AG04450 (cell line): ENCODE measurements around the gene ZBTB1. TPM values are rescaled to one million over a fixed set of nuclear protein-coding genes. Genes with fewer than 3 reads are reported as not detected.
A peak's percentile ranks its signal among the peaks of the same experiment; 100 is the strongest.

ENCODE experiments used
- CTCF ChIA-PET: fragments of 300-600, 350-600 bp; formaldehyde crosslinking; extraction: SDS; loops from one replicate; lab custom pipeline; 2022; ENCODE audit warnings: antibody characterized with exemption, inconsistent platforms; lab: Charles Lee
- POLR2A ChIA-PET: fragments of 350-600 bp; formaldehyde crosslinking; extraction: SDS; loops from one replicate; lab custom pipeline; 2021; ENCODE audit warnings: antibody characterized with exemption, inconsistent platforms; lab: Yijun Ruan, JAX
- DNase-seq: peaks from one replicate; pipeline ENCODE4 v3.0.0-alpha.2; 2011; ENCODE audit warnings: low read depth, low spot score
- H3K27ac ChIP-seq: one replicate; pipeline ENCODE4 v1.5.1; 2012; ENCODE audit warnings: low read depth, low read length, control low read depth
- H3K27me3 ChIP-seq: one replicate; pipeline ENCODE4 v1.6.0; 2012; ENCODE audit warnings: low read length; ENCODE audit not compliant: control insufficient read depth, insufficient read depth
- H3K4me3 ChIP-seq: 2 replicates; pipeline ENCODE4 v1.5.1; 2011; ENCODE audit warnings: mild to moderate bottlenecking, low read depth, low read length, control low read depth
- H3K9me3 ChIP-seq: 2 replicates; pipeline ENCODE4 v1.5.1; 2012; ENCODE audit warnings: low read length; ENCODE audit not compliant: control insufficient read depth, insufficient read depth
- polyA plus RNA-seq: library from polyadenylated mRNA; depleted of rRNA; stranded (reverse); fragments of >200 nt; gene quantifications from 2 replicates; pipeline ENCODE4 v1.2.3, GENCODE V29; 2011
- TF ChIP-seq, protein P1 (sequence below): IDR thresholded peaks from 2 replicates; pipeline ENCODE4 v1.5.1; 2011; ENCODE audit warnings: low read depth, low read length, control low read depth, inconsistent platforms

ZBTB1 gene
- polyA plus RNA-seq, 1 experiment: 42.1 TPM

DNA sequence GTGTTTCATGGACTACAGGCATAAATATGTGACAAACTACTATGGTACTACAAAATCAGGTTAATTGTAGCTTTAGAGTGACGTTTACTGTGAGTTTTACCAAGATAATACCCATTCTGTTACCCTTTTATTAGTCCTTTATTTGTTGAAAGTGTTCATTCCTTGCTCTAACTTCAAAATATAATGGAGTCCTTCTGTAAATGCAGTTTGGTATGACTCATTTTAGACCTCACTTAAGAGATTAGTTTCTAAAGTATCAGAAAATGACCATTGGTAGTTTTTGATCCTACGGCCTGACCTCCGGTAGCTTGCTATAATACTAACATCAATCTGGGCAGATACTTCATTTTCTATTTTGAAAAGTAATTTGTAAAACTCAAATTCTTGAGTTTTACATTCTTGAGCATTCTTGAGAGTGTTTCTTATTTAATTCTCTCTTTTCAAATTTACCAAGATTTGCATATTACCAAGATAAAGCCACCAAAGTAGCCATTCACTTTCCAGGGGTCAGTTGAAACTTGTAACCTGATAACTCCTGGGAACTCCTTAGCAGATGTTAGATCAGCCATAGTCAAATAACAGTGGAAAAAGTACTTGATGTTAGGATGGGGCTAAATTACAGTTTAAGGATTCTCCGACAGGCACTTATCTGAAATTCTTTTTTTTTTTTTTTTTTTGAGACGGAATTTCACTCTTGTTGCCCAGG is 40.2 kb downstream of the ZBTB1 start:
- DNase-seq: no peak

DNA sequence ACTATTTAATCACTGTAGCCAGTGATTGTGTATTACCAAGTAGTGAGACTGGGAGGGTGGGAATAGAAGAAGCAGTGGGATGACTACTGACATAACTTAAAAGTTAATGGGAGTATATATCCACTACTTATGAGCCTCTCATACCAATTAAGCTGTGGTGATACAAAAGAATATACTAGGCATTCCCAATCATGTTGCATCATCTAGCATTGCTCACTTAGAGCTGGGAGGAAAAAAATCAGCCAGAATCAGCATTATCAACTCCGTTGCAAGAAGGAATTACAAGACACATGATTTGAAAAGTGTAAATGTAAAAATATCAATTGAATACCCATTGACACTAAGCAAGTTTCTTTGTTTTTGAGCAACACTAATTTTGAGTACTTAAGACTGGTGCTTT is 44.4 kb downstream of the ZBTB1 start:
- peaks cover 12% of the 10 kb centered on the region for H3K27me3 ChIP-seq
- H3K4me3 ChIP-seq: no peak overlapping the region
- H3K27ac ChIP-seq: no peak overlapping the region
- ChIA-PET POLR2A (interaction anchor here (0.9 to 2.6 kb wide), 2 partner anchors 9 kb away, joined by 3 to 6 read pairs; partner anchors contain the start of gene HSPA2), CTCF (interaction anchor here (1.0 kb wide), 1 partner anchor 9 kb away, joined by 6 read pairs; the partner anchor contains the start of gene HSPA2)
- DNase-seq: no peak
- TF ChIP-seq, protein P1, sequence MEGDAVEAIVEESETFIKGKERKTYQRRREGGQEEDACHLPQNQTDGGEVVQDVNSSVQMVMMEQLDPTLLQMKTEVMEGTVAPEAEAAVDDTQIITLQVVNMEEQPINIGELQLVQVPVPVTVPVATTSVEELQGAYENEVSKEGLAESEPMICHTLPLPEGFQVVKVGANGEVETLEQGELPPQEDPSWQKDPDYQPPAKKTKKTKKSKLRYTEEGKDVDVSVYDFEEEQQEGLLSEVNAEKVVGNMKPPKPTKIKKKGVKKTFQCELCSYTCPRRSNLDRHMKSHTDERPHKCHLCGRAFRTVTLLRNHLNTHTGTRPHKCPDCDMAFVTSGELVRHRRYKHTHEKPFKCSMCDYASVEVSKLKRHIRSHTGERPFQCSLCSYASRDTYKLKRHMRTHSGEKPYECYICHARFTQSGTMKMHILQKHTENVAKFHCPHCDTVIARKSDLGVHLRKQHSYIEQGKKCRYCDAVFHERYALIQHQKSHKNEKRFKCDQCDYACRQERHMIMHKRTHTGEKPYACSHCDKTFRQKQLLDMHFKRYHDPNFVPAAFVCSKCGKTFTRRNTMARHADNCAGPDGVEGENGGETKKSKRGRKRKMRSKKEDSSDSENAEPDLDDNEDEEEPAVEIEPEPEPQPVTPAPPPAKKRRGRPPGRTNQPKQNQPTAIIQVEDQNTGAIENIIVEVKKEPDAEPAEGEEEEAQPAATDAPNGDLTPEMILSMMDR: no peak
- H3K9me3 ChIP-seq: no peaks in the 10 kb centered on the region

More for the DNA sequence above, 40.2 kb downstream of the ZBTB1 start:
- POLR2A ChIA-PET: no interaction called here
- TF ChIP-seq, protein P1: no peak
- Histone ChIP-seq H3K4me3 (no peak overlapping the region), H3K9me3 (peaks cover 14% of the 10 kb centered on the region), H3K27ac (no peak overlapping the region), H3K27me3 (peaks cover 10% of the 10 kb centered on the region)
- CTCF ChIA-PET: interaction anchor here (0.6 to 6.1 kb wide), 3 partner anchors 92 to 255 kb away, joined by 3 to 73 read pairs (median 5); partner anchors contain the start of gene PLEKHG3

DNA sequence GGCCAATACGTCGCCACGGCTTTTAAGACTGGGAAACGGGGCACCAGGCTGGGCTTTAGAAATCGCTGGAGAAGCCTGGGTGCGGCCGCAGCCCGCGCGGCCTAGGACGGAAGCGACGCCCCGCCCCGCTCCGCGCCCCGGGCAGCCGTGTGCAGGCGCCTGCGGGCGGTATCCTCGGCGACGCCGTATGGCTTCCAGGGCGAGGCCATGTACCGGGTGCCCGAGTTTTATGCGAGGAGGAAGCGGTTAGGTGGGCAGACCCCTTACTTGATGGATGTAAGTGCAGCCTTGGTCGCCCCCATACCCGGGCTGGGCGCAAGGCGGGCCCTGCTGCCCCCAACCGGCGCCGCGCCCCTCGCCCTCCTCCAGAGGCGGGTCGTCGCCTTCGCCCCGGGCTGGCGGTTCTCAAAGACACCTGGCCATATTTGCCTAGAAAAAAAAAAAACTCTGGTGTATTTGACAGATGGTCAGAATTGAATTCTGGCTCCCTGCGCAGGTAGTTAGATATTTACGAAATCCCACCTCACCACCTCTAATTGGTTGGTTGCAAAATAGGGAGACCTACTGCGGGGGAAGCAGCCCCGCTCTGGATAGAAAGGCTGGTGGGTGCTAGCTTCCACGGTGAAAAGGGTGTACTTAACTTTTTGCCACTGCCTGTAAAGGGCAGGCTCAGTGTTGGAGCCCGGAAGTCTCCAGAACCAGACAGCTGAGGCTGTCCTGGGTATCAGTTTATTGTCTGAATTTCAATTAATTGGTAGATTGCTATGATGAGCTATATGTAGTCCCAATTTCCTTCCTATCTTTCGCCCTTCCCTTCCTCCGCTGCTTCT is 45.4 kb downstream of the ZBTB1 start, which contains the start of gene PPP1R36:
PPP1R36 (plus strand) TSS at position 171 of the 830 bp plus-strand sequence; CDS start at position 208, 37 bp downstream.
- Histone ChIP-seq H3K4me3 (peak within 1 kb of the TSS; percentile 43), H3K27me3 (peaks cover 12% of the 10 kb centered on the region), H3K9me3 (no peaks in the 10 kb centered on the region), H3K27ac (no peak within 1 kb of the TSS)
- no peak for DNase-seq
- POLR2A ChIA-PET: interaction anchor here (1.0 to 2.6 kb wide), 2 partner anchors 10 to 62 kb away, joined by 3 to 6 read pairs; partner anchors contain the start of gene HSPA2
- TF ChIP-seq, protein P1: no peak
- CTCF ChIA-PET: interaction anchor here (0.8 to 1.7 kb wide), 3 partner anchors 9 to 360 kb away, joined by 4 to 6 read pairs (median 5); partner anchors contain the start of gene HSPA2

DNA sequence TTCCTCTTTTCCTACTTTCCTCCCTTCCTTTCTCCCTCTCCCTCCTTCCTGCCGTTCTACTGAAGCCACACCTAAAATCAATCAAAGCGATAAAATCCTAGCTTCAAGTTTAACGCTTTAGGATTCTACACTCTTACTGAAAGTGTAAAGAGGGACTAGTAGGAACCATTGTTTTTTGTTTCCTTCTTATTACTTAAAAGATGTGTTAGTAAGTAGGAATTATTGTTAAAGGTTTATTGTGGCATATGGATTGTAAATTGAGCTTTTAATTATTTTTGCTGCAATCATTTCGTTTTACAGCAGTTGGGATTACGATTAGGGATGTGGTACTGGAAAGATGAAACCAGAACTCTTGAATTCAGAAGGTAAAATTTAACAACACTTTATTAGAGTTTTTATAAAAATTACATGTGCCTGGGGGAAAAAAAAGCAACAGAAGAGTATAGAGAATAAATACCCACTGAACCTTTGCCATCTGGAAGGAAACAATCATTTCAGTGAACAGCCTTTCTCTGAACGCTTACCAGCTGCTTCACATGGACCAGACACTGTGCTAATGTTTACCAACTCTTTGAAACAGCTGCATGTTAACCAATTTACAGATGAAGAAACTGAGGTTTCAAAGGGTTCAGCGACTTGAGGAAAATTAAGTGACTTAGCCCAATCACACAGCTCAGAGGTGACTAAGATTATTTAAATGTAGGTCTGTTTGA is 46.2 kb downstream of the ZBTB1 start:
- Histone ChIP-seq H3K27ac (no peak overlapping the region), H3K4me3 (no peak overlapping the region), H3K9me3 (no peaks in the 10 kb centered on the region), H3K27me3 (peaks cover 12% of the 10 kb centered on the region)
- DNase-seq: no peak
- TF ChIP-seq, protein P1: no peak
- CTCF ChIA-PET: interaction anchor here (0.6 to 1.7 kb wide), 4 partner anchors 10 to 360 kb away, joined by 3 to 6 read pairs (median 4); partner anchors contain the start of gene HSPA2
- POLR2A ChIA-PET: interaction anchor here (1.0 to 2.6 kb wide), 2 partner anchors 10 to 61 kb away, joined by 3 to 6 read pairs; partner anchors contain the start of gene HSPA2
